A673 (cell line): ENCODE results near the gene METTL14.

Source experiments
- CTCF ChIP-seq: fragments of 300-800, 200-600 bp; sonication (generic); conservative IDR thresholded peaks from 2 replicates; pipeline ENCODE4 v1.5.1; 2017; ENCODE audit warnings: low read depth, mild to moderate bottlenecking, antibody characterized with exemption, low read length, moderate library complexity, mixed read lengths
- EZH2 ChIP-seq: fragments of 200-600 bp; sonication (generic); IDR thresholded peaks from 2 replicates; pipeline ENCODE4 v1.6.1; 2017; ENCODE audit warnings: borderline replicate concordance, low read depth, mild to moderate bottlenecking, mixed read lengths, antibody characterized with exemption, low read length; ENCODE audit not compliant: poor library complexity, severe bottlenecking

- TF ChIP-seq EZH2 (no peak), CTCF (no peak)
These were observed 74.9 kb downstream of the METTL14 start for GRCh38 chr4:118760092-118760491.
